ENCODE measurements around the gene SRSF9.
"Not testable (repeated sequence)": the region's sequence is repeated elsewhere in the genome, so short reads cannot be mapped to it uniquely, and the experiment has no call there.

The SRSF9 gene

GRCh38 chr12:120469450-120470149 lies at the start of gene SRSF9:
SRSF9 (minus strand) TSS chr12:120469748; CDS start chr12:120469609, 139 bp downstream.
- H3K4me3 ChIP-seq (ENCODE audit: low read depth, low read length): peak within 1 kb of the TSS; percentile 94

GRCh38 chr12:120519324-120519723 lies 49.8 kb upstream of the SRSF9 start:
- H3K4me3 ChIP-seq (ENCODE audit: low read depth, low read length): not testable (repeated sequence)

GRCh38 chr12:120515496-120515895 lies 45.9 kb upstream of the SRSF9 start:
- H3K4me3 ChIP-seq (ENCODE audit: low read depth, low read length): no peak overlapping the region

DNA sequence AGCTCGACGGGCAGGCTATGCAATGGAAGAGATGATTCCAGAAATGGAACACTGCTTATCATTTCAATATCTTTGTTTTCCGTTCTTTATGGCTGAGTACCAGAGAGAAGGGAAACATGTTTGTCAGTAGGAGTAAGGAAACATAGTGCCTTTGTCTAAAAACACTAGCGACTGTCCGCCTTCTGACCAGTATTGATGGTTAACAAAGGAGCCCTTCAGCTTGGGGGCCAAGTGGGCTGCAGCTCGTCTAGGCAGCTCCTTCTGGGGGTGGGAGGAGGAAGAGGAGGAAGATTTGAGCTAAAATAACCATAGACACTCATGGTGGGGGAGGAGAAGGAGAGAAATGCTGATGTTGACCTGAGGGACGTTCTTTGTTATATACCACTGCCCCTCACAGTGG lies 44.5 kb upstream of the SRSF9 start:
- no peak overlapping the region for H3K4me3 ChIP-seq (ENCODE audit: low read depth, low read length)

GRCh38 chr12:120508537-120508936 lies 39.0 kb upstream of the SRSF9 start:
- no peak overlapping the region for H3K4me3 ChIP-seq (ENCODE audit: low read depth, low read length)

GRCh38 chr12:120504587-120504986 lies 35.0 kb upstream of the SRSF9 start:
- H3K4me3 ChIP-seq (ENCODE audit: low read depth, low read length): no peak overlapping the region

DNA sequence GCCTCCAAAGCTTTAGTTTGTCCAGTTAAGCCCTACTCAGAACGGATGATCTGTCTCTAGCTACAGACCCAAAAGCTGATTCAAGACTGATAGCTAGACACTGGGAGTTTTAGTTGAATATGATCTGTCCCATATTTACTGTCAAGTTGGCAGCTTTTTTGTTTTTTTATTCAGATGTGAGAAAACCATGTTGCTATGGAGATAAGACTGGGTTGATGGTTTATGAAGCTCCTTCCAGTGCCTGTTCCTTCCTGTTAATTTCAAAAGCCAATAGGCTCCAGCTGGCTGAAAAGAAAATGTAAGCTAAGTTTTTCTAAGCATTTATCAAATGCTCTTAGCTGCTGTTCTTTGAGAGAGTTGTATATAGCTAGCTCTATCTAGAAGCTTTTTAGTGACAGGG lies 31.0 kb upstream of the SRSF9 start:
- H3K4me3 ChIP-seq (ENCODE audit: low read depth, low read length): no peak overlapping the region

- no peak overlapping the region for H3K4me3 ChIP-seq (ENCODE audit: low read depth, low read length)
Observed at GRCh38 chr12:120498870-120499515, 29.4 kb upstream of the SRSF9 start.

DNA sequence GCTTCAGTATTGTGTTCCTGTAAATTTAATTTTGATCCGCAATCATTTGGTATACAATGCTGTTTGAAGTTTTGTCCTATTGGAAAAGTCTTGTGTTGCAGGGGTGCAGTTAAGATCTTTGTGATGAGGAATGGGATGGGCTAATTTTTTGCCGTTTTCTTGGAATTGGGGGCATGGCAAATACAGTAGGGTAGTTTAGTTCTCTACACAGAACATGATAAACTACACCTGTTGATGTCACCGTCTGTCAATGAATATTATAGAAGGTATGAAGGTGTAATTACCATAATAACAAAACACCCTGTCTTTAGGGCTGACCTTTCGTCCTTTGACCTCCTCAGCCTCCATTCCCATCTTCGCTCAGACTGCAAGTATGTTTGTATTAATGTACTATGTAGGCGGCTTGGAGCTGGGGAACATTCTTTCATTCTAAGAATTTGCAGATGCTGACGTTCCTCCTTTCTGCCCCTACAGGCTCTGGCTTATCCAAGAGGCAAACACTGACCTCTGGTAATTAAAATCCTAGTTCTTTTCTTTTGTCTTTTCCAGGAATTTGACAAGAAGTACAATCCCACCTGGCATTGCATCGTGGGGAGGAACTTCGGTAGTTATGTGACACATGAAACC lies 28.1 kb upstream of the SRSF9 start:
- peak overlapping the region; percentile 56 for H3K4me3 ChIP-seq (ENCODE audit: low read depth, low read length)

- peak overlapping the region; percentile 56 for H3K4me3 ChIP-seq (ENCODE audit: low read depth, low read length)
Observed at GRCh38 chr12:120496413-120497340, 27.1 kb upstream of the SRSF9 start.

- H3K4me3 ChIP-seq (ENCODE audit: low read depth, low read length): peak within 1 kb of the TSS; percentile 56
Observed at GRCh38 chr12:120495731-120496412, 26.3 kb upstream of the SRSF9 start, which contains the start of gene DYNLL1. DYNLL1 (plus strand) TSS chr12:120496113; CDS start chr12:120496422, 309 bp downstream.

DNA sequence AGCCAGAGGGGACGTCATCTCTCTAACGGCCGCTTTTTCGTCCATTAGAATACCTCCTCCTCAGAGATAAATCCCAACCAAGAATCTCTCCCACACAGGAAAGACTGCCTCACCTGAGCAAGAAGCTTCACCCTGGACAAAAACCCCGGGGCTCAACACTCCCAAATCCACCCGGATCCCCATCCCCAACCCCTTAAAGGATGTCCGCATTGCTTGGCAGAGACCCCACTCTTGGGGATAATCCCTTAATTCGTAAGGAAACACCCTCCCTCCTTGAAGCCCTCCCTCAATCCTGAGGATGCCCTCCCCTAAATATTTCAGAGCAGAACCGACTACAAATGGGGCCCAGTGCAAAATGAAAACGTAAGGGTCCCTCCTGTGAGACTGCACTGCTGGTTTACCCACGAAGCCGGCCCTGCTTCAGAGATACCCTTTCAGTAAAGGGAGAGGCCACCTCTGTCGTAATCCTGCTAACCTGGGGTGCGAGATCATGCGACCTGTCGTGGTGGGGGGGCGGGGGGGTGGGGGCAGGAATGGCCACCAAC lies 25.7 kb upstream of the SRSF9 start:
- peak overlapping the region; percentile 50 for H3K4me3 ChIP-seq (ENCODE audit: low read depth, low read length)

DNA sequence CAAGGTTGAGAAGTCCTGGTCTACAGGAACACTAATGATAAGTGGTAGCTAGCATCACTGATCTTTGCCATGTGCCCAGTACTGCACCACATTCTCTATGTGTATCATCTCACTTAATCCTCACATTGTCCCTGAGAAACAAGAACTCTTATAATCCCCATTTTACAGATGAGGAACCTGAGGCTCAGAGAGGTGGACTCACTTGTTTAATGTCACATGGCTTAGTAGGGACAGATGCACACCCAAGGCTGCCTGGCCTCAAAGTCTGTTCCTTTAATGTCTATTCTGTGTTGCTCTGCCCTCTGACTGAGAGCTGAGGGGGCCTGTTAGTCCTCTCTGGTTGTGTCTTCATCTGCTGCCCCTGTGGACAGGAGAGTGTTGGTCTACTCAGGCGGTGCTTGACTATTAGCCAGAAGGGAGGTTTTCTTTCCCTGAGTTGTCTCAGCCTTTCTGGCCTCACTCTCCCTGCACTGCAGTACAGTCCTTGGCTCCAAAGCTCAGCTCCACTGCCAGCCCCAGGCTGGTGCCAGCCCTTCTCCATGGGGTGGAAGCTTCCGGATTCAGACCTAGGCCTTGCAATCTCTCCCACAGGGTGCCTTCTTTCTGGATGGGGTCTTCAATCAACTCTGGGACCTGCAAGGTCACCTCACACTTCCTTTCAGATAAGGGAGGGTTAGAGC lies 21.4 kb upstream of the SRSF9 start:
- no peak overlapping the region for H3K4me3 ChIP-seq (ENCODE audit: low read depth, low read length)

DNA sequence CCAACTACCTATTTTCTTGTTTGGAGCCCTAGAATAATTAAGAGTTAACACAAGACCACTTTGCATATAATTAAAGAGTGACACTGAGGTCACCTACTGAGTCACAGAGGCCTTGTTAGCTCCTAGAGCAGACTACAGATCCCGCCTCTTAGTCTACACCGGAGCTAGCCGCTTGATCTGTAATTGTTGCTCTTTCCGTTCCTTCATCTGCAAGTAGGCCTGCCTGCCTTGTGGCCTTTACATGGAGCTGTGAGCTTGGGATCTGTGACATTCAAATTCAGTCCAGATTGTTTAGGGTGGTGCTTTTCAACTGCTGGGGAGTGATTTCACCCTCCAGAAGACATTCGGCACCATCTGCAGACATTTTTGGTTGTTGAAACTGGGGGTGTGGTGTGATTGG lies 20.8 kb upstream of the SRSF9 start:
- no peak overlapping the region for H3K4me3 ChIP-seq (ENCODE audit: low read depth, low read length)

GRCh38 chr12:120489018-120489417 lies 19.5 kb upstream of the SRSF9 start:
- no peak overlapping the region for H3K4me3 ChIP-seq (ENCODE audit: low read depth, low read length)

- no peak overlapping the region for H3K4me3 ChIP-seq (ENCODE audit: low read depth, low read length)
Observed at GRCh38 chr12:120488057-120488640, 18.6 kb upstream of the SRSF9 start.

GRCh38 chr12:120487552-120487951 lies 18.0 kb upstream of the SRSF9 start:
- not testable (repeated sequence) for H3K4me3 ChIP-seq (ENCODE audit: low read depth, low read length)

GRCh38 chr12:120485961-120486881 lies 16.7 kb upstream of the SRSF9 start:
- H3K4me3 ChIP-seq (ENCODE audit: low read depth, low read length): no peak overlapping the region

Data from iPS-11a (cell line).